ENCODE measurements around the gene MPZL2. TPM values are rescaled to one million over a fixed set of nuclear protein-coding genes. Genes with fewer than 3 reads are reported as not detected.

Gene MPZL2
- total RNA-seq, 6 donors from 2014 or later, result 51.6 to 146 (median 110) TPM

DNA sequence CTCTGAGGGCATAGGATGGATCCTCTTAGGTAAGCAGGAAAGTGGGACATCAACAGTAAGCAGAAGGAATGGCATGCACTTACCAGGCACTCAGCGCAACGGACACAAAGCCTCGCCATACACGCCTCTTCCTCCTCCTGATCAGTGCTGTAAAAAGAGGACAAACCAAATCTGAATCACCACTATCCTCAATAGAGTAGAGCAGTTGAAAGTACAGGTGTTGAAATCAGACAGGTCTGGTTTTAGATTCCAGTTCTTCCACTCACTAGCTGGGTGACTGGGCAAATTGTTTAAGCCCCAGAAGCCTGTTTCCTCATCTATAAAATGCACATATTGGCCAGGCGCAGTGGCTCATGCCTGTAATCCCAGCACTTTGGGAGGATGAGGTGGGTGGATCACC lies 30.7 kb downstream of the MPZL2 start:
- WGBS, 2 donors, result 75 to 97% methylated on average over 5 of the region's 5 CpGs
- TF ChIP-seq EP300 (IDR thresholded peaks at IDR 0.05) (no peak), POLR2AphosphoS5 (IDR thresholded peaks at IDR 0.05) (no peak), POLR2A (IDR thresholded peaks at IDR 0.05) (no peak)
- TF ChIP-seq, protein P1, sequence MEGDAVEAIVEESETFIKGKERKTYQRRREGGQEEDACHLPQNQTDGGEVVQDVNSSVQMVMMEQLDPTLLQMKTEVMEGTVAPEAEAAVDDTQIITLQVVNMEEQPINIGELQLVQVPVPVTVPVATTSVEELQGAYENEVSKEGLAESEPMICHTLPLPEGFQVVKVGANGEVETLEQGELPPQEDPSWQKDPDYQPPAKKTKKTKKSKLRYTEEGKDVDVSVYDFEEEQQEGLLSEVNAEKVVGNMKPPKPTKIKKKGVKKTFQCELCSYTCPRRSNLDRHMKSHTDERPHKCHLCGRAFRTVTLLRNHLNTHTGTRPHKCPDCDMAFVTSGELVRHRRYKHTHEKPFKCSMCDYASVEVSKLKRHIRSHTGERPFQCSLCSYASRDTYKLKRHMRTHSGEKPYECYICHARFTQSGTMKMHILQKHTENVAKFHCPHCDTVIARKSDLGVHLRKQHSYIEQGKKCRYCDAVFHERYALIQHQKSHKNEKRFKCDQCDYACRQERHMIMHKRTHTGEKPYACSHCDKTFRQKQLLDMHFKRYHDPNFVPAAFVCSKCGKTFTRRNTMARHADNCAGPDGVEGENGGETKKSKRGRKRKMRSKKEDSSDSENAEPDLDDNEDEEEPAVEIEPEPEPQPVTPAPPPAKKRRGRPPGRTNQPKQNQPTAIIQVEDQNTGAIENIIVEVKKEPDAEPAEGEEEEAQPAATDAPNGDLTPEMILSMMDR (IDR thresholded peaks at IDR 0.05), result no peak
- peaks cover 0 to 19% (median 16%) of the 10 kb centered on the region in 4 donors for H3K4me1 ChIP-seq
- ATAC-seq (ENCODE audit: low FRiP score in 2 of 2) (no peak), DNase-seq (no peak)
- peak overlapping the region in 3 of 4 donors; percentile 0 to 32 (median 11) for H3K27ac ChIP-seq
- H3K9me3 ChIP-seq, result no peaks in the 10 kb centered on the region
- H3K4me3 ChIP-seq, result no peak overlapping the region
- H3K27me3 ChIP-seq, result no peaks in the 10 kb centered on the region
- peaks cover 0 to 18% (median 1%) of the 10 kb centered on the region in 4 donors for H3K36me3 ChIP-seq

DNA sequence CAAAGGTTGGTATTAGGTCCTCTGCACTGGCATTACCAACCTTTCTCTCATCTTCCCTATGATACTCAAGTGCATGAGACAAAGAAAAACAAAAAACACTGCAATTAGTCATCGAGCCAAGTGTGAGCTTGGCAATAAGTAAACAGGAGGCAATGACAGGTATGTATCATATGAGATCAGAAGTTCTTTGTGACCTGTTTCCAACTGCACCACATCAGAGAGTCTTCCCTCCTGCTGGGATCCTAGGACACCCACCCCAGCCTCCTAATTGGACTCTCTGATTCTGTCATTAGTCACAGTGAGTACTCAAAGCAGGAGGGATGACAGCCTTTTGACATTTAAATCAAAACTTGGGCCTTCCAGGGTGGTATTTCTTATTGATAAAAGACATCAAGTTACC lies 31.4 kb downstream of the MPZL2 start:
- Histone ChIP-seq H3K27ac (peak overlapping the region in 1 of 4 donors; percentile 32), H3K27me3 (no peaks in the 10 kb centered on the region), H3K9me3 (no peaks in the 10 kb centered on the region), H3K4me1 (peaks cover 0 to 14% (median 12%) of the 10 kb centered on the region in 4 donors), H3K4me3 (no peak overlapping the region), H3K36me3 (peaks cover 0 to 18% (median 1%) of the 10 kb centered on the region in 4 donors)
- TF ChIP-seq POLR2A (IDR thresholded peaks at IDR 0.05), result no peak
- no peak for TF ChIP-seq POLR2AphosphoS5 (IDR thresholded peaks at IDR 0.05)
- no peak for TF ChIP-seq EP300 (IDR thresholded peaks at IDR 0.05)
- TF ChIP-seq, protein P1 (IDR thresholded peaks at IDR 0.05), result no peak
- ATAC-seq (ENCODE audit: low FRiP score in 2 of 2), result no peak
- 85 to 96% methylated on average over 1 of the region's 1 CpG for WGBS, 2 donors
- no peak for DNase-seq

DNA sequence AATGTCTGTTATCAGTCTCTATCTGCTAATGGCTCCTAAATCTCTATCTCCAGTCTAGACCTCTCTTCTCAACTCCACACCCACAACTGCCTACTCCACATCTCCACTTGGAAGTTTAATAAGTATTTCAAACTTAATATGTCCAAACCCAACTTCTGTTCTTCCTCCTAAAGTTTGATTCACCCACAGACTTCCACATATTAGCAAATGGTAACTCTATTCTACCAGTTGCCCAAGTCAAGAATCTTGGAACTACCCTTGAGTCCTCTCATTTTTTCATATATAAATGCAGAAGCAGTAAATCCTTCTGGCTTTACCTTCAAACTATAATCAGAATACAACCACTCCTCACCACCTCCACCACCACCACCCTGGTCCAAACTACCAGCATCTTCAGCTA lies 32.6 kb downstream of the MPZL2 start:
- no peak overlapping the region for H3K4me3 ChIP-seq
- ATAC-seq (ENCODE audit: low FRiP score in 2 of 2), result no peak
- no peak for TF ChIP-seq EP300 (IDR thresholded peaks at IDR 0.05)
- no peak for TF ChIP-seq POLR2AphosphoS5 (IDR thresholded peaks at IDR 0.05)
- no peak for TF ChIP-seq POLR2A (IDR thresholded peaks at IDR 0.05)
- TF ChIP-seq, protein P1 (IDR thresholded peaks at IDR 0.05), result no peak
- no peaks in the 10 kb centered on the region for H3K9me3 ChIP-seq
- no peak overlapping the region for H3K27ac ChIP-seq
- DNase-seq, result no peak
- H3K36me3 ChIP-seq, result peaks cover 0 to 18% (median 1%) of the 10 kb centered on the region in 4 donors
- peaks cover 6 to 19% (median 8%) of the 10 kb centered on the region in 4 donors for H3K4me1 ChIP-seq
- no peaks in the 10 kb centered on the region for H3K27me3 ChIP-seq

DNA sequence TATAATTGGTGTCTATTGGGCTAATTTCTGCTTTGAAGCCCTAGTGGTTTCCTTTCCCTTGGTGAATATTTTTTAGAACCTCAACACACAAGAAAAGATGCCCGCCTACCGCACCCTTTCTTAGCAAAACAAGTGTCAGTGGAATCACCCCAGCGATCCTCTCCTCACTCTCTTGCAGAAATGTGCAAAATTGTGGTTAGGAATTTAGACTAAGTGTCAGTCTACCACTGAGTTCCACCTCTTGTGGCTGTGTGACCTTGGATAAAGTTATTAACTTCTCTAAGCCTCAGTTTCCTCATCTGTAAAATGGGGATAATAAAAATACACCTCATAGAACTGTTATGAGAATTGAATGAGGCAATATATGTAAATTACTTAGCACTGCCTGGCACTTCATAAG lies 34.0 kb downstream of the MPZL2 start:
- TF ChIP-seq POLR2A (IDR thresholded peaks at IDR 0.05) (no peak), POLR2AphosphoS5 (IDR thresholded peaks at IDR 0.05) (no peak), EP300 (IDR thresholded peaks at IDR 0.05) (no peak)
- TF ChIP-seq, protein P1 (IDR thresholded peaks at IDR 0.05), result no peak
- peak overlapping the region in 3 of 4 donors; percentile 40 to 79 (median 70) for H3K27ac ChIP-seq
- no peaks in the 10 kb centered on the region for H3K27me3 ChIP-seq
- no peak overlapping the region for H3K4me3 ChIP-seq
- WGBS, 2 donors, result 72 to 89% methylated on average over 3 of the region's 3 CpGs
- ATAC-seq (ENCODE audit: low FRiP score in 2 of 2), result no peak
- DNase-seq, result no peak
- H3K9me3 ChIP-seq, result no peaks in the 10 kb centered on the region
- H3K4me1 ChIP-seq, result peaks cover 9 to 19% (median 13%) of the 10 kb centered on the region in 4 donors
- peaks cover 0 to 18% (median 1%) of the 10 kb centered on the region in 4 donors for H3K36me3 ChIP-seq

GRCh38 chr11:118229274-118229847 lies 34.7 kb downstream of the MPZL2 start:
- H3K4me3 ChIP-seq, result no peak overlapping the region
- no peaks in the 10 kb centered on the region for H3K9me3 ChIP-seq
- DNase-seq (no peak), ATAC-seq (ENCODE audit: low FRiP score in 2 of 2) (peak in 1 of 2 donors; percentile 43)
- peak overlapping the region; percentile 40 to 79 (median 73) for H3K27ac ChIP-seq
- WGBS, 2 donors, result 63 to 70% methylated on average over 5 of the region's 5 CpGs
- TF ChIP-seq EP300 (IDR thresholded peaks at IDR 0.05) (no peak), POLR2A (IDR thresholded peaks at IDR 0.05) (no peak), POLR2AphosphoS5 (IDR thresholded peaks at IDR 0.05) (no peak)
- TF ChIP-seq, protein P1 (IDR thresholded peaks at IDR 0.05), result no peak
- H3K4me1 ChIP-seq, result peaks cover 9 to 19% (median 13%) of the 10 kb centered on the region in 4 donors
- no peaks in the 10 kb centered on the region for H3K27me3 ChIP-seq
- peaks cover 0 to 15% (median 1%) of the 10 kb centered on the region in 4 donors for H3K36me3 ChIP-seq
